HepG2 (cell line): Measurements from ENCODE around the gene JMJD6. TPM values are rescaled to one million over a fixed set of nuclear protein-coding genes. Genes with fewer than 3 reads are reported as not detected.
A peak's percentile ranks its signal among the peaks of the same experiment; 100 is the strongest.

Source experiments
- BRCA1 ChIP-seq: sonication (generic); formaldehyde crosslinking; IDR thresholded peaks from 2 replicates; pipeline ENCODE4 v1.4.0; 2020; ENCODE audit warnings: missing genetic modification reagents
- CHCHD3 ChIP-seq: sonication (generic); formaldehyde crosslinking; IDR thresholded peaks from 2 replicates; pipeline ENCODE4 v1.8.0; 2022; ENCODE audit warnings: mild to moderate bottlenecking, missing genetic modification reagents, moderate library complexity
- DRAP1 ChIP-seq: IDR thresholded peaks from 2 replicates; pipeline ENCODE4 v1.6.1; 2016; ENCODE audit warnings: missing genetic modification reagents, missing compliant biosample characterization
- GPBP1L1 ChIP-seq: sonication (generic); formaldehyde crosslinking; IDR thresholded peaks from 2 replicates; pipeline ENCODE4 v1.5.0; 2020; ENCODE audit warnings: mild to moderate bottlenecking, missing genetic modification reagents
- MEIS1 ChIP-seq: sonication (generic); formaldehyde crosslinking; IDR thresholded peaks from 2 replicates; pipeline ENCODE4 v1.9.0; 2021; ENCODE audit warnings: mild to moderate bottlenecking, missing genetic modification reagents, moderate library complexity, borderline replicate concordance
- MLX ChIP-seq: IDR thresholded peaks from 2 replicates; pipeline ENCODE4 v1.6.1; 2016
- NCOA5 ChIP-seq: sonication (generic); formaldehyde crosslinking; IDR thresholded peaks from 2 replicates; pipeline ENCODE4 v1.4.0; 2020; ENCODE audit warnings: missing genetic modification reagents
- NFE2 ChIP-seq: sonication (generic); formaldehyde crosslinking; IDR thresholded peaks from 2 replicates; pipeline ENCODE4 v1.4.0; 2020; ENCODE audit warnings: missing genetic modification reagents
- PCBP1 ChIP-seq: fragments of 200-400 bp; formaldehyde crosslinking; IDR thresholded peaks from 2 replicates; pipeline ENCODE4 v1.6.1; 2017; ENCODE audit warnings: mild to moderate bottlenecking, low read depth, low read length, borderline replicate concordance
- POGK ChIP-seq: sonication (generic); formaldehyde crosslinking; conservative IDR thresholded peaks from 2 replicates; pipeline ENCODE4 v1.8.0; 2022; ENCODE audit warnings: mild to moderate bottlenecking, moderate library complexity, missing genetic modification reagents
- RARA ChIP-seq: IDR thresholded peaks from 2 replicates; pipeline ENCODE4 v1.6.1; 2016; ENCODE audit warnings: missing genetic modification reagents, missing compliant biosample characterization
- THAP9 ChIP-seq: sonication (generic); formaldehyde crosslinking; IDR thresholded peaks from 2 replicates; pipeline ENCODE4; 2020; ENCODE audit warnings: missing genetic modification reagents, mild to moderate bottlenecking, borderline replicate concordance
- TMF1 ChIP-seq: sonication (generic); formaldehyde crosslinking; IDR thresholded peaks from 2 replicates; pipeline ENCODE4 v1.8.1; 2022; ENCODE audit warnings: low read depth, missing genetic modification reagents
- ZBTB38 ChIP-seq: sonication (generic); formaldehyde crosslinking; IDR thresholded peaks from 2 replicates; pipeline ENCODE4 v1.5.1; 2020; ENCODE audit warnings: mild to moderate bottlenecking, missing genetic modification reagents
- ZNF160 ChIP-seq: sonication (generic); formaldehyde crosslinking; IDR thresholded peaks from 2 replicates; pipeline ENCODE4 v1.8.0; 2022; ENCODE audit warnings: mild to moderate bottlenecking, inconsistent platforms, missing genetic modification reagents
- ZNF253 ChIP-seq: sonication (generic); formaldehyde crosslinking; IDR thresholded peaks from 2 replicates; pipeline ENCODE4 v1.8.0; 2022; ENCODE audit warnings: mild to moderate bottlenecking, missing genetic modification reagents, borderline replicate concordance
- ZNF281 ChIP-seq: sonication (generic); formaldehyde crosslinking; IDR thresholded peaks from 2 replicates; pipeline ENCODE4 v1.4.0; 2020; ENCODE audit warnings: missing genetic modification reagents, borderline replicate concordance
- ZNF33A ChIP-seq: sonication (generic); formaldehyde crosslinking; IDR thresholded peaks from 2 replicates; pipeline ENCODE4 v1.5.1; 2020; ENCODE audit warnings: missing genetic modification reagents, mild to moderate bottlenecking, moderate library complexity, borderline replicate concordance
- polyA plus RNA-seq, 8 experiments: library from polyadenylated mRNA; depleted of rRNA in 3 of 8; stranded (reverse) in 7 of 8; unstranded in 1 of 8; fragments of >200 nt; fragmentation: Illumina TruSeq in 4 of 8; extraction: Trizol in 4 of 8; gene quantifications; 2 replicates each; pipeline versions ENCODE4 v1.2.1 to v1.2.3, GENCODE V29; 2011 to 2016; ENCODE audit warnings: low read depth in 4 of 8, missing spikeins in 1 of 8, mixed read lengths in 1 of 8; ENCODE audit not compliant: insufficient read depth in 1 of 8
- total RNA-seq, 5 experiments: library from RNA; depleted of rRNA; stranded (reverse); fragments of >200 nt; fragmentation: Illumina TruSeq; extraction: Trizol; gene quantifications; 2 replicates each; pipeline ENCODE4 v1.2.3, GENCODE V29; 2016; ENCODE audit warnings: low read depth in 1 of 5

JMJD6 gene
- total and polyA plus RNA-seq, 2 of the 13 experiments (the other 11 are each of a cell fraction or from before 2014, with no cell fraction given): 33.6 to 41.0 TPM

GRCh38 chr17:76737082-76737675 is 10.8 kb upstream of the JMJD6 start, which contains the start of gene SRSF2 (continued):
- TF ChIP-seq ZNF160: peak; percentile 94
- TF ChIP-seq NCOA5 (CRISPR knock-in tag): peak; percentile 32; the same call in 1 of the 2 replicates
- peak; percentile 85 for TF ChIP-seq POGK (CRISPR knock-in tag)
- TF ChIP-seq TMF1 (CRISPR knock-in tag): no peak
- no peak for TF ChIP-seq GPBP1L1 (CRISPR knock-in tag)
- TF ChIP-seq ZBTB38 (CRISPR knock-in tag): no peak; the same call in 1 of the 2 replicates
- peak; percentile 97 for TF ChIP-seq CHCHD3
- TF ChIP-seq DRAP1 (CRISPR knock-in tag): peak; percentile 99
- no peak; the same call in 1 of the 2 replicates for TF ChIP-seq MLX (CRISPR knock-in tag)
- 0 out of 2 replicates have a peak, but pooled peaks have one; percentile 15 for TF ChIP-seq PCBP1
- TF ChIP-seq ZNF253 (CRISPR knock-in tag): peak; percentile 91; the same call in 1 of the 2 replicates
- TF ChIP-seq ZNF33A (CRISPR knock-in tag): no peak; the same call in 1 of the 2 replicates
- peak; percentile 100 for TF ChIP-seq NFE2 (CRISPR knock-in tag)
- peak; percentile 74 for TF ChIP-seq RARA
- no peak; the same call in 1 of the 2 replicates for TF ChIP-seq MEIS1
- TF ChIP-seq THAP9: peak; percentile 91; the same call in 1 of the 2 replicates
- peak; percentile 98 for TF ChIP-seq BRCA1 (CRISPR knock-in tag)
- TF ChIP-seq ZNF281 (CRISPR knock-in tag): no peak
